ENCODE results near the gene ACAD10.

DNA sequence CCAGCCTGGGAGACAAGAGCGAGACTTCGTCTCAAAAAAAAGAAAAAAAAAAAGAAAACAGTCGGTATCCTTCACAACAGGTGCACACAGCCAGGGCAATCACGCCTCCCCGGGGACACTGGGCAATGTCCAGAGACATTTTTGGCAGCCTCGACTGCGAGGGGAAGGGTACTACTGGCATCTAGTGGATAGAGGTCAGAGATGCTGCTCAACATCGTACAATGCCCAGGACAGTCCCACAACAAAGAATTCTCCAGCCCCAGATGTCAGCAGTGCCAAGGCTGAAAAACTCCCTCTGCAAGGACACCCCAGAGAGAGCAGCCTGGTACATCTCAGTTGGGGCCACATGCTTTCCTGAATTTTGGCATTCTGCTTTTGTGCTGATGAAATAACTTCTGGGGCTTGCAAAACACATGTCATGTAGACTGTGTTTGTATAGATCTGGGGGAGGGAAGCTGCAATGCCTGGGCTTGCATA is 102.4 kb downstream of the ACAD10 start:
- TF ChIP-seq, protein P1, sequence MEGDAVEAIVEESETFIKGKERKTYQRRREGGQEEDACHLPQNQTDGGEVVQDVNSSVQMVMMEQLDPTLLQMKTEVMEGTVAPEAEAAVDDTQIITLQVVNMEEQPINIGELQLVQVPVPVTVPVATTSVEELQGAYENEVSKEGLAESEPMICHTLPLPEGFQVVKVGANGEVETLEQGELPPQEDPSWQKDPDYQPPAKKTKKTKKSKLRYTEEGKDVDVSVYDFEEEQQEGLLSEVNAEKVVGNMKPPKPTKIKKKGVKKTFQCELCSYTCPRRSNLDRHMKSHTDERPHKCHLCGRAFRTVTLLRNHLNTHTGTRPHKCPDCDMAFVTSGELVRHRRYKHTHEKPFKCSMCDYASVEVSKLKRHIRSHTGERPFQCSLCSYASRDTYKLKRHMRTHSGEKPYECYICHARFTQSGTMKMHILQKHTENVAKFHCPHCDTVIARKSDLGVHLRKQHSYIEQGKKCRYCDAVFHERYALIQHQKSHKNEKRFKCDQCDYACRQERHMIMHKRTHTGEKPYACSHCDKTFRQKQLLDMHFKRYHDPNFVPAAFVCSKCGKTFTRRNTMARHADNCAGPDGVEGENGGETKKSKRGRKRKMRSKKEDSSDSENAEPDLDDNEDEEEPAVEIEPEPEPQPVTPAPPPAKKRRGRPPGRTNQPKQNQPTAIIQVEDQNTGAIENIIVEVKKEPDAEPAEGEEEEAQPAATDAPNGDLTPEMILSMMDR (IDR thresholded peaks at IDR 0.05; ENCODE audit: low read depth, low read length, poor library complexity, severe bottlenecking) = peak; percentile 50
- TF ChIP-seq EZH2phosphoT487 (IDR thresholded peaks at IDR 0.05; ENCODE audit: borderline replicate concordance, low read length) = no peak

Data from DOHH2 (cell line).